Activated effector memory CD4-positive, alpha-beta T cell treated with Interleukin-2 at 50 U/mL for 16 hours (primary cell): Measurements from ENCODE around the gene PELI3.

Source experiments
- DNase-seq: peaks from one replicate; pipeline ENCODE4 v3.0.0-alpha.2; 2020

PELI3 gene

GRCh38 chr11:66476173-66476840 lies 9.6 kb downstream of the PELI3 start:
- DNase-seq, result no peak

GRCh38 chr11:66476841-66477251 lies 10.1 kb downstream of the PELI3 start:
- no peak for DNase-seq

GRCh38 chr11:66477263-66478201 lies 10.8 kb downstream of the PELI3 start:
- no peak for DNase-seq

GRCh38 chr11:66478729-66479393 lies 12.2 kb downstream of the PELI3 start:
- no peak for DNase-seq

- no peak for DNase-seq
Measured at GRCh38 chr11:66479394-66480116, 12.8 kb downstream of the PELI3 start.

GRCh38 chr11:66480117-66480938 lies 13.6 kb downstream of the PELI3 start, which contains the start of gene DPP3:
Gene DPP3 (plus strand): TSS chr11:66480434. CDS start chr11:66482201, 1,767 bp downstream.
- peak; percentile 95 for DNase-seq

- no peak for DNase-seq
Measured at GRCh38 chr11:66484806-66485380, 18.2 kb downstream of the PELI3 start.

GRCh38 chr11:66488957-66489356 lies 22.3 kb downstream of the PELI3 start:
- no peak for DNase-seq

- no peak for DNase-seq
Measured at GRCh38 chr11:66489636-66490035, 22.9 kb downstream of the PELI3 start.

- DNase-seq, result no peak
Measured at GRCh38 chr11:66491315-66491935, 24.7 kb downstream of the PELI3 start.

GRCh38 chr11:66492161-66492865 lies 25.6 kb downstream of the PELI3 start:
- DNase-seq, result no peak

GRCh38 chr11:66493130-66493529 lies 26.4 kb downstream of the PELI3 start:
- no peak for DNase-seq

- no peak for DNase-seq
Measured at GRCh38 chr11:66494458-66494857, 27.8 kb downstream of the PELI3 start.

GRCh38 chr11:66494935-66495334 lies 28.2 kb downstream of the PELI3 start:
- no peak for DNase-seq

- DNase-seq, result no peak
Measured at GRCh38 chr11:66495401-66495854, 28.7 kb downstream of the PELI3 start.

GRCh38 chr11:66497206-66497605 lies 30.5 kb downstream of the PELI3 start:
- no peak for DNase-seq

- no peak for DNase-seq
Measured at GRCh38 chr11:66498506-66498905, 31.8 kb downstream of the PELI3 start.

- no peak for DNase-seq
Measured at GRCh38 chr11:66505276-66505816, 38.6 kb downstream of the PELI3 start.

- DNase-seq, result no peak
Measured at GRCh38 chr11:66509131-66509561, 42.4 kb downstream of the PELI3 start.
